NCI-H146 (cell line): ENCODE data around the gene ARHGEF3.
"Not testable (repeated sequence)": the region's sequence is repeated elsewhere in the genome, so short reads cannot be mapped to it uniquely, and the experiment has no call there.

Source experiments
- DNase-seq: peaks from one replicate; lab custom pipeline; 2025; lab: John Stamatoyannopoulos, UW

The ARHGEF3 gene

DNA sequence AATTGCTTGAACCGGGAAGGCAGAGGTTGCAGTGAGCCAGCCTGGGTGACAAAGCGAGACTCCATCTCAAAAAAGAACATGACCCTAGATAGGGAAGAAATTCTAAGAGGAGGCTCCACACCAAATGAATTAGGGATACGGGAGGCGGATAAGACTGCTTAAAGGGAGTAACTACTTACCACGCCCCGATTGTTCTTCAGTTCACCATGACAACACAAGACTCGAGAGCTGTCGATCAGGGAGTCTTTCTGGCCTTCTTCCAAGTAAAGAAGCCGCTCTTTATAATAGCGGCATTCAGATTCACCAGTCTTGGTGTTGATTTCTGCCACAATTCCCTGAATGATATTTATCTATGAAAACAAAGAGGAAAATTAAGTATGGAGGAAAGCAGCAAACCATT, 64.7 kb downstream of the ARHGEF3 start:
- DNase-seq, result no peak

DNA sequence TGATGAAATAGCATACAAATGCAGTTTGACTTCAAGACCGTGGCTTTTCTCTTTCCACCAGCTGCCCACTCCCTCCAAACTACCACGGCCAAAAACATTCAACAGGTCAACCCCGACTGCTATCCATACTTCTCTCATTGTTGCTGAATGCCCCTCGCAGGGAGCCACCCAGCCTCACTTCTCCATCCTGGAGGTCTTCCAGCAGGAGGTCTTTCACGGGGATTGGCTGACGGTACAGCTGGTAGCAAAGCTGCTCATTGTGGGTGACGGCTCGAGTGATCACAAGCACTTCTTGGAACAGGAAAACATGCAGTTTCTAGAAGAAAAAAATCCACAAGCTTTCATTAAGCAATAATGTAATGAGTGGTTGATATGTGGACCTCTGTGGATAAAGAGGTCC, 69.6 kb downstream of the ARHGEF3 start:
- DNase-seq, result no peak

DNA sequence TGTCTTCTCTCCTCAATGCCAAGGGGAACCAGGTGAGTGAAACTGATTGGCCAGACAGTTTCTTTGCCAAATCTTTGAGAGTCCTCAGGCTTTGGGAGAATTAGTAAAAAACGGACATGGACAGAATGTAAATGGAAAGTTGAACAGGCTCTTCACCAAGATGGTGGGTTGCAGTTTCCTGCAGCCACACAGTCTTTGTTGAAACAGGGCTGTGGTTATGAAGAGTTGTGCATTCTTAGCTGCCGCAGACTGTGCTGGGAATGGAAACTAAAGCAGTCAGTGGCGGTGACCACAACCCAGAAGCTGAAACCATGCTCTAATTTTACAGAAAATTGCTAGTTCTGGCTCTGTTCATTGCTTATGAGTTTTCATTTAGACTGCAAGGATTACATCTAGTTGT, 76.6 kb downstream of the ARHGEF3 start:
- no peak for DNase-seq

DNA sequence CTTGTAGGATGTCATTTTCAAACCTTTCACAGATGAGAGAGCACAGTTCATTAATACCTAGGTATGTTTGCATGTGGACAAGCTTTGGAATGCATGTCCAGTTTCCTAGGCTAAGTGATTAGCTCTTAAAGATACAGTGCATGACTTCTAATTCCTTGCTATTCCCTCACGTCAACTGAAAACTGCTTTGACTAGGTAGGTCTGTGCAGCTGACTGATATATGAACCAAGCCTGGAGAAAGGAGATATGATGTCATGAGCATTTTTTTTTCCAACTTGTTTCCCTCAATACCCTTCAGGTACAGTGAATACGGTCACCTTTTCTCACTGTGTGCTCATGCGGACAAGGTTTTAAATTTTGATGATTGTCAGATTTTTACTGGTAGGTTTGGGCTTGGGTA, 77.1 kb downstream of the ARHGEF3 start:
- DNase-seq, result no peak

DNA sequence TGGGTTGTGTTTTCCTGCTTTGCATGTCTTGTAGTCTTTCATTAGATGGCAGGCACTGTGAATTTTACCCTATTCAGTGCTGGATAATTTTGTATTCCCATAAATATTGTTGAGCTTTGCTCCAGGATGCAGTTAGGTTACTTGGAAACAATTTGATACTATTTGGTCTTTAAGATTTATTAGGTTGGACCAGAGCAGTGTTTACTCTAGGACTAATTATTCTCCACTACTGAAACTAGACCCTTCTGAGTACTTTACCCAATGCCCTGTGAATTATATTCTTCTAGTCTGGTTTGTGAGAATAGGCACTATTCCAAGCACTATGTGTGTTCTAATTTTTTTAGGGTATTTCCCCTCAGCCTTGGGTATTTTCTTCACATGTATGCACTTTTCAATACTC, 80.9 kb downstream of the ARHGEF3 start:
- DNase-seq, result no peak

DNA sequence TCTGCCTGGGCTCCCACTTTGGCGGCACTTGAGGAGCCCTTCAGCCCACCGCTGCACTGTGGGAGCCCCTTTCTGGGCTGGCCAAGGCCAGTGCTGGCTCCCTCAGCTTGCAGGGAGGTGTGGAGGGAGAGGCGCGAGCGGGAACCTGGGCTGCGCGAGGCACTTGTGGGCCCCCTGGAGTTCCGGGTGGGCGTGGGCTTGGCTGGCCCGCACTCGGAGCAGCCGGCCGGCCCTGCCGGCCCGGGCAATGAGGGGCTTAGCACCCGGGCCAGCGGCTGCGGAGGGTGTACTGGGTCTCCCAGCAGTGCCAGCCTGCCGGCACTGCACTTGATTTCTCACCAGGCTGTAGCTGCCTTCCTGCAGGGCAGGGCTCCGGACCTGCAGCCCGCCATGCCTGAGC, 82.9 kb downstream of the ARHGEF3 start:
- not testable (repeated sequence) for DNase-seq

DNA sequence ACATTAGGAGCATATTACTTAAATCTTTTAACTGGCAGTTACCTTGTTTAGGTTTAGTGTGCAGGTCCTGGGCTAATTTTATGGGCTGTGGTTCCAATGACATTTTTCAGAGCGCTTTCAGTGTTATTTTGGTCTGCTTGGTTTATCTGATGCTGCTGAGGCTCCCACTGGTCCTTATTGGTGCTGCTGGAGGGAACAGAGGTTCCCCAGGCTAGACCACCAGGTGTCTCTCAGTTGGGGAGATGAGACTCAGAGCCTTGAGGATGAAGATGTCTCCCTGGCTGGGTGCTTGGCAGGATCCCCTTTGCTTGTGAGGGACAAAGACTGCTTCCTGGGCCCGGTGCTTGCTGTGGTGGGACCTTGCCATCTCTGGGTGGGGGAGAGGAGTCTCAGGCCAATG, 90.4 kb downstream of the ARHGEF3 start:
- DNase-seq, result no peak

DNA sequence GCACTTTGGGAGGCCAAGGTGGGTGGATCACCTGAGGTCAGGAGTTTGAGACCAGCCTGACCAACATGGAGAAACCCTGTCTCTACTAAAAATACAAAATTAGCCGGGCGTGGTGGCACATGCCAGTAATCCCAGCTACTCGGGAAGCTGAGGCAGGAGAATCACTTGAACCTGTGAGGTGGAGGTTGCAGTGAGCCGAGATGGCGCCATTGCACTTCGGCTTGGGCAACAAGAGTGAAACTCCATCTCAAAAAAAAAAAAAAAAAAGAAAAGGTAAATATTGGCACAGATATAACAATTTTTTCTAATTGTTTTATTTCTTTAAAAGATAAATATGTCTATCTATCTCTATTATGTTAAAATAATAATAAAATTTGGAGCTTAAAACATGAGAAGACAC, 94.3 kb downstream of the ARHGEF3 start:
- DNase-seq, result not testable (repeated sequence)

DNA sequence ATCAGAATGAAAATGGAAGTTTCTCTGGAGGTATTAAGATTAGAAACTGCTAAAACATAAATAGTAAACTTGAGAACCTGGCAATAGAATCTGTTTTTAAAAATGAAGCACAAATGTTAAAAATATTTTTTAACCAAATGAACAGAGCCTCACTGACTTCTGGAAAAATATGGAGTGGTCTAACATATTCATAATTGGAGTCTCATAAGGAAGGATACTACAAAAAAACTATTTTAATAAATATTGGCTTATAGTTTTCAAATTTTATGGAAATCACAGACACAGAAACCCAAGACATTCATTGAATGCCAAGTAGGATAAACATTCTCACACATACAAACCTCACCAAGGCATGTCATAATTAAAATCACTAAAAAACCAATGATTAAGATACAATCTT, 95.1 kb downstream of the ARHGEF3 start:
- DNase-seq, result no peak

DNA sequence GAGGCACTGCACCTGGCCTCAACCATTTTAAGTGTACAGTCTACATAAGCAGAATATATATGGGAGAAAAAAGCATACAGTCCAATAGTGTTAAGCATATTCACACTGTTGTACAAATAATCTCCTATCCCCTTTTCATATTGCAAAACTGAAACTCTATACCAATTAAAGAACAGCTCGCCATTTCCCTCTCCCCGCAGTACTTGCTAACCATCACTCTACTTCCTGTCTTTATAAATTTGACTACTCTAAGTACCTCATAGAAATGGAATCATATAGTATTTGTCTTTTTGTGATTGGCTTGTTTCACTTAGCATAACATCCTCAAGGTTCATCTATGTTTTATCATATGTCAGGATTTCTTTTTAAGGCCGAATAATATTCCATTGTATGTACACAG, 97.0 kb downstream of the ARHGEF3 start:
- DNase-seq, result no peak

DNA sequence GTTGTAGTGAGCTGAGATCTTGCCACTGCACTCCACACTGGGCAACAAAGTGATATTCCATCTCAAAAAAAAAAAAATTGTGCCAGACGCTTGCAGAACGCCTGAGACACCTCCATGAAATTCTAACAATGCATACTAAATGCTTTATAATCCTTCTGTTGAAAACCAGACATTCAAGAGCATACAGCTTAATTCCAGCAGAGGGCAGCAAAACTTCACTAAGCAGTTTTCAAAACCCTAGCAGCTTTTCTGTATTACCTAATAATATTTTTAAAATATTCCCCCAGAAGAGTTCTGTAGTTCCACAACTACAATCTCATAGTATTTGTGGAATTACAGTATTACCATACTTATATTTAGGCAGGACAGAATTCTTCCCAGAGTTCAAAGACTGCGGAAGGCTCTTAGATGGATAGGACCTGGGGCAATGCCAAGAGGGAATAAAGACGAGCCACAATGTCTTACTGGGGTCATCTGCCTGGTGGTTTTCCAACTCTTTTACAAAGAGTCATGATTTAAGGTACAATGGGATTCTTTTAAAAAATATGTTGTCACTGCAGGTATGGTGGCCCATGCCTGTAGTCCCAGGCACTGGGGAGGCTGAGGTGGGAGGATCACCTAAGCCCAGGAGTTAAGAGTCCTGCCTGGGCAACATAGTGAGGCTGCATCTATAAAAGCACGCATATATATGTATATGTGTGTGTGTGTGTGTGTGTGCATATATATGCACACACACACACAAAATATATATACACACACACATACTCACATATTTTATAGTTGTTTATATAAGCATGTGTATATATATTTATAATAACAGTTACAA, 99.0 kb downstream of the ARHGEF3 start:
- DNase-seq, result peak; percentile 48

DNA sequence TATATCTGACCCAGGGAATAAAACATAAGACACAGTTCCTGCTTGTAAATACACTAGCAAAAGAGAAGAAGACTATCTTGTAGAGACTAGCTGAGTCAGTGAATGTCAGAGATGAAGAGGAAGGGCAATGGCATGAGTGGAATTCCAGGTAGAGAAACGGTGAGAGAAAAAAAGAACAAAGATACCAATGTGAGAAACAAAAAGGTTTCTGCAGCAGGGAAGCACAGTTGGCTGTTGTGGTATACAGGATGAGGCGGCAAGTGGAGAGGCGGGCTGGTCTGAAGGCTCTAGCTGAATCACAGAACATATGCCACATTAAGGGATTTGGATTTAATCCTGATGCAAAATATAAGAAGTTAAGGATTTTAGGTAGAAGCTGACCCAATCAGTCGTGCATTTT, 101.6 kb downstream of the ARHGEF3 start:
- no peak for DNase-seq

DNA sequence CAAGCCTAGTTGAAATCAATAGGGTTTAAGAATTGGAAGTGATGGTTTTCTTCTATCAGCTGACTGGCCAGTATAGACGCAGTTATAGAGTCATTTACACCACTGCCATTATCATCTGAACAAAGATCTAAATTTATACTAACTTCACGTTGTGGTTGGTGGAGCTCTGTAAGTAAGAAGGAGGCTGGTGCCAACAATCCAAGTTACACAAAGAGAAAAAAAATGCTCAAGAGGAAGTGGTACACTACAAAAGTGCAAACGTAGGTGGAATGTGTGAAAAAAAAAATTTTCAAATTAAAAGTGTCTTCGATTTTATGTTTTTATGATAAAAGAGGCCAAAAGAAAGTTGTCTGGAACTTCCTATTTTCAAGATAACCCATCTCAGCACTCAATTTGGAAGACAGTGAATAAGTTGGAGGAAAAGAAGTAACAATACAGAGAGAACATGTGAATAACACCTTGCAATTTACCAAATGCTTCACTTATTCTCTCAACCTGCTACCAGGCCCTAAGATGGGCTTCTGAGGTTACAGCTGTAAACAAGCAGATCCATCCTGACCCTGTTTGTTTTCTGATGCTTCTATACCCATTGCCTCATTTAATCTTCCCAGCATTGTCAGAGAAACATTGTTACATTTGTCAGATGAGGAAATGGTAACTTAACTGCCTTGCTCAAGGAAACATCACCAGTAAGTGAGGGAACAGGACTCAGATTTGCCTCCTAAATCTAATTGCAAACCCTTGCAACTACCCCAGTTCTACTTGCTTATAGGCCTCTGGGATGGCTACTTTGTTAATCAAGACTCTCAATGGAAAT, 106.7 kb downstream of the ARHGEF3 start:
- no peak for DNase-seq

DNA sequence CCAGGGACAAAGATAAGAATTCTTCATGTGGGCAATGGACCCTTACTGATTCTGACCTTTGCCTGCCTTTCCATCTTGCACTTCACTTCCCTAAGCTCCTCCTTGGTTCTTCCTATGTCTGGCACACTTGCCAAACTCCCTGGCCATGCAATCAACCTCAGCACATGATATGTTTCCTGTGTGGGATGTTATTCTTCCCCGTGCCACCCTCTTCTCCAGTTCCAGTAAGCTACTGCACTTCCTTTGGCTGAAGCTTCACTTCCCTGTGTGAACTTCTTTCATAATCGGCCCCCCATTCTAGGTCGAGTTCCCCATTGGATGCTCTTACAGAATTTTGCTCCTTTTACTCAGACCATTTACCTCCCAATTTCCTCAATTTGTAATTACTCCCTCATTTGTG, 108.0 kb downstream of the ARHGEF3 start:
- DNase-seq, result no peak

DNA sequence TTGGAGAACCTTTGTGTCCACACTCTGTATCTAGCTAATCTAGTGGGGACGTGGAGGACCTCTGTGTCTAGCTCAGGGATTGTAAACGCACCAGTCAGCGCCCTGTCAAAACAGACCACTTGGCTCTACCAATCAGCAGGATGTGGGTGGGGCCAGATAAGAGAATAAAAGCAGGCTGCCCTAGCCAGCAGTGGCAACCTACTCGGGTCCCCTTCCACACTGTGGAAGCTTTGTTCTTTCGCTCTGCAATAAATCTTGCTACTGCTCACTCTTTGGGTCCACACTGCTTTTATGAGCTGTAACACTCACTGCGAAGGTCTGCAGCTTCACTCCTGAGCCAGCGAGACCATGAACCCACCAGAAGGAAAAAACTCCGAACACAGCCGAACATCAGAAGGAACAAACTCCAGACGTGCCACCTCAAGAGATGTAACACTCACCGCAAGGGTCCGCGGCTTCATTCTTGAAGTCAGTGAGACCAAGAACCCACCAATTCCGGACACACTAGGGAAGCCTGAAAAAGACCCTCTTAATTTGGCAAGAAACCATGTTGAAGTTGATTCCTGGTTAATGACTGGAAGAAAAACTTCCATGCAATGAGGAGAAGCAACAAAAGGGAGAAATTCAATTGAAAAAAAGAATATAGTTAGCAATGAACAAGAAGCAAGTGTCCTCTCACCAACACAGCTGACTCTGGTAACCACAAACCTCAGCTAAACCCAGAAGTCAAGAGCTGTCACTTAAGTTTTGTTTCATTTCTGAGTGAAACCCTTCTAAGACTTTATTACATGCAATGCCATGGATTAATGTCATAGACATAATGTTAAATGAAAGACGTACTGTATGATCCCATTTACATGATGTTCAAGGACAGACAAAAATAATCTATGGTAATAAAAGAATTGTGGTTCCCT, 109.0 kb downstream of the ARHGEF3 start:
- DNase-seq, result not testable (repeated sequence)

DNA sequence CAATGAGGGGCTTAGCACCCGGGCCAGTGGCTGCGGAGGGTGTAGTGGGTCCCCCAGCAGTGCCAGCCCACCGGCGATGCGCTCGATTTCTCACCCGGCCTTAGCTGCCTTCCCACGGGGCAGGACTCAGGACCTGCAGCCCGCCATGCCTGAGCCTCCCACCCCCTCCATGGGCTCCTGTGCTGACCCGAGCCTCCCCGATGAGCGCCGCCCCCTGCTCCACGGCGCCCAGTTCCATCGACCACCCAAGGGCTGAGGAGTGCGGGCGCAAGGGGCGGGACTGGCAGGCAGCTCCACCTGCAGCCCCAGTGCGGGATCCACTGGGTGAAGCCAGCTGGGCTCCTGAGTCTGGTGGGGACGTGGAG, 109.8 kb downstream of the ARHGEF3 start:
- not testable (repeated sequence) for DNase-seq

DNA sequence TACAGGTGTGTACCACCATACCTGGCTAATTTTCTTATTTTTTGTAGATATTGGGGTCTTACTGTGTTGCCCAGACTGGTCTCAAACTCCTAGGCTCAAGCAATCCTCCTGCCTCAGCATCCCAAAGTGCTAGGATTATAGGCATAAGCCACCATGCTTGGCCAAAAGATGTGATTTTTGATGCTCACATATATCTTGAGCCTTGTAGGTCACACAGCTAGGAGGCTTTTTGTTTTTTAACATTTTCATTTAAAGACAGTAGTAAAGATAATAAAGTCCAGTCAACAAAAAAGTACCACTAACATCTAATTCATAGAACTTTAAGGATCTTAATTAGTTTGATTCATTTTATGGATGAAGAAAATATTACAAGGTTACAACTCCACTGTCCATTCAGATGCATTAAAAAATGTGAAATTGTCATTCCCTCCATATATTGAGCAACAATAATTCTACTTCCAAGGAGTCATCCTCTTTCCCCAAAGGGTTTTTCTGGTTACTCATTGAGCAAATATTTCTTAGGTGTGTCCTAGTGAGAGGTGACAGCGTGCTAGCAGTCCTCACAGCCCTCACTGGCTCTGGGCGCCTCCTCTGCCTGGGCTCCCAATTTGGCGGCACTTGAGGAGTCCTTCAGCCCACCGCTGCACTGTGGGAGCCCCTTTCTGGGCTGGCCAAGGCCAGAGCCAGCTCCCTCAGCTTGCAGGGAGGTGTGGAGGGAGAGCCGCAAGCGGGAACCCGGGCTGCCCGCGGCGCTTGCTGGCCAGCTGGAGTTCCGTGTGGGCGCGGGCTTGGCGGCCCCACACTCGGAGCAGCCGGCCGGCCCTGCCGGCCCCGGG, 110.4 kb downstream of the ARHGEF3 start:
- DNase-seq, result no peak

DNA sequence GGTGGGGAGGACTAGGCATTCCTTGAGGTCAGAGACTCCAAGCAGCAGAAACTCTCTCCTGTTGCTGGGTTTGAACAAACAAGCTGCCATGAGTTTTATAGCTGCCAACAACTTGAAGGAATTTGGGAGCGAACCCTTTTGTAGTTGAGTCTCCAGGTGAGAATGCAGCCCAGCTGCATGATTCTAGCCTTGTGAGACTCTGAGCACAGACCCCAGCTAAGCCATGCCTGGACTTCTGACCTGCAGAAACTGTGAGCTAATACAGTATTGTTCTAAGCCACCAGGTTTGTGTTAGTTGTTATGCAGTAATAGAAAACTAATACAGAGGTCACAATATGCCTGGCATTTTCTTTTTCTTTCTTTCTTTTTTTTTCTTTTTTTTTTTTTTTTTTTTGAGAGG, 112.4 kb downstream of the ARHGEF3 start:
- no peak for DNase-seq

DNA sequence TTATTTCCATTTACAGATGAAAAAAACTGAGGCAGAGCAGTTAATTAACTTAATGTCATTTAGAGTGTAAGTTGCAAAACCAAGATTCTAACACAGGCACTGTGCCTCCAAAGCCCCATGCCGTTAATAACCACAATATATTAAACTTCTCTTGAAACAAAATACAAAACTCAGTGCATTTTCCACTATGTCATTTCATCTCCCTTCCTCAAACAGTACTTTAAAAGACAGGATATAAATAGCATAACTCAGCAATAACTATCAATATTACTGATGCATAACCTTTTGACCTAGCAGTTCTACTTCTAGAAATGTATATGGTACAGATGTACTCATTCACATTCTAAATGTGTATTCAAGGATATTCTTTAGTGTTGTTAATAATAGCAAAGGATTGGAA, 113.6 kb downstream of the ARHGEF3 start:
- no peak for DNase-seq

DNA sequence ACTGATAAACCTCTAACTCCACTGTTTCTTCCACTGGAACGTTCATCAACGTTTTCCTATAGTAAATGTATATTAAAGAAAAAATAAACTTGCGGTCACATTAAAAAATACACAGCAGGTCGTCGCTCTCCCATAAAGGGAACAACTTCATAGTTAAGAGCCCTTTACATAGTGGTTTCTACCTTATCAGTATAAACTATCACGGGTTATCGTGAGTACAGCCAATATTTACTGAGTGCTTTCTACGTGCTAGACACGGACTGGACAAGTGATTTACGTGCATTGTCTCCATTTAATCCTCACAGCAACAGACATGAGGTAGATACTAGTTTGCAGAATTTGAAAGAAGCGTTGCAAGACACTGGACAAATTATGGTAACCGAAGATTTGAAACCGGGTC, 117.7 kb downstream of the ARHGEF3 start:
- DNase-seq, result no peak

DNA sequence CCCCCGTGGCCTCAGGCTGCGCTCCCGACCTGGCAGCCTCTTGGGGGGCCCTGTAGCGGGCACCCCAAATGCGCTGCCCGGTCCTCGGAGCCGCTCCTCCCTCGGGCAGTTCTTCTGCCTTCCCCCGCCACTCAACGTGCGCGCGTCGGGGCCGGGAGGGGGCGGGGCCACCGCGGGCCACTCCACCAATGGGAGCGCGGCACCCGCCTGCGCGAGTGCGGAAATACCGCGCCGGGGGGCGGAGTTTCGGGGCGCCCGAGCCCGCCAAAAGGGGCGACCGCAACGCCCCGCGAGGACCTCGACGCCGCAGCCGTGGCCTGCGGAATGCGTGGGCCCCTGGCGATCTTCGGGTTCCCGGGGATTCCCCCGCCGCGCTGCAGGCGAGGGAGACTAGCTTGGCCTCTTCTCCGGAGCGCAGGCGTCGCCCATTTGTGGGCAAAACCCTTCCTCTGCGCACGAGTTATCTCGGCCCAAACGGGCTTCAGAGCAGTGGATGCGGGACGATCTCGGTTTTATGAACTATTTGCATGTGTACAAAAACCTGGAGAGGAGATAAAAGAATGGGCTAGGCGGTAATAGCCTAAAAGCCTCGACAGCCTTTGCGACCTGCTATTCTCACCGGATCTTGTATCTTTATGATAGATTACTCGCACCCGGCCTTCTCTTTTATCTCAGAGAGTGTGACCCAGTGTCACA, 118.5 kb downstream of the ARHGEF3 start, which contains the start of gene TASOR:
TSS of gene TASOR (minus strand) at position 144 of the 696 bp plus-strand sequence. CDS start 259 bp downstream, outside the sequence.
- DNase-seq, result peak; percentile 73
